GM21737 (cell line): Measurements from ENCODE around the gene TAGLN3.

Experiments
- ATAC-seq: cut with Tn5 transposase; IDR thresholded peaks from one replicate; pipeline ENCODE4 v1.9.1; 2021; ENCODE audit warnings: mild to moderate bottlenecking, moderate library complexity; ENCODE audit not compliant: unreplicated experiment

TAGLN3 gene

GRCh38 chr3:112043621-112044201, 45.0 kb downstream of the TAGLN3 start:
- ATAC-seq: peak; percentile 90

DNA sequence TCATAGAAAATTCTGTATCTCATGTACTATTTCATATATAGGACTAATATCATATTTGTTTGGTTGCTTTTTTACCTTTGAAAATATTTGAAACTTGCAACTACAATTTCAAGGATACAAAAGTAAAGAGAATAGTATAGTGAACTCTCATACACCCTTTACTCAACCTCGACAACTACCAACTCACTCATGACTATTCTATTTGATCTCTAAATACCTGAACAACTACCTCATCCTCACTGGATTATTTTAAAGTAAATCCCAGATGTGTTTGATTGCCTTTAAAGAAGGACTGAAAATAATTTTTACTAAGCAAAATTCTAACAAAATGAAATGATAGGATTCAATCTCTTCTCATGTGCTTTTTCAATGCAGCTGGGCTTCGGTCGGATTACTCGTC, 47.9 kb downstream of the TAGLN3 start:
- no peak for ATAC-seq

DNA sequence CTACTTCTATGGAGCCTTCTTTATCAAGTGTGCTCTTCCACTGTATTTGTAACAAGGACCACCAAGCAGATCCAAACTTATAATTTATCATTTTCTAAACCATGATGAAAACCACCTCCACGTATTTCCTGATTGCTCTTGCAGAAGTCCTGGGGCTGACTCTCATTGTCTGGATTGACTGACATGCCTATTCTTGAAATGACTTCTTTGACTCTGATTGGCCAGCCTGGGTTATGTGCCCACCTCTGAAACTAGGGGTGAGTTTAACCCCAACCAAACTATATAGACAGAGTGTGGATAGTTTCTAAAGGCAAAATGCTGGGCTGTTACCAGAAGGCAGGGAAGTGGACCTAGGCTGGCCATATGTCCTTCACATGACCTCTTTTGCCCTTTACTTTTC, 48.5 kb downstream of the TAGLN3 start:
- ATAC-seq: no peak

- ATAC-seq: no peak
Observed at GRCh38 chr3:112048911-112049310, 50.2 kb downstream of the TAGLN3 start.

DNA sequence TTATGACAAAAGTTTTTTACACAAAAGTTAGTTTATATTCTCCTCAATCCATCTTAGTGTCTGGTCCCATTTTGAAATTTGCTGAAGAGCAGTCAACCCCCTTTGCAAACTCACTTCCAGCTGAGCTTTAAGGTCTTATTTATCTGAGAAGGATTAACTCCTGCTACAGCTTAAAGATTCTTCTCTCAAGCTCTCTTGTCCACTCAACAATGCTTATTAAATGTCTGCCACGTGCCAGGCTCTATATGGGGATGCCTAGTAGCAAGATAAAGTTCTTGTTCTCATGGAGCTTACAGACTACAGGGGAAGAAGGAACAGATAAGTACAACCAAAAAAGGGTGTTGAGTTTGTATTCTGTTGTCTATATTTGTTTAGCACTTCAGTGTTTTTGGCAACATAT, 54.5 kb downstream of the TAGLN3 start:
- ATAC-seq: no peak

GRCh38 chr3:112056451-112056929, 57.8 kb downstream of the TAGLN3 start:
- no peak for ATAC-seq

- ATAC-seq: no peak
Observed at GRCh38 chr3:112059497-112059896, 60.8 kb downstream of the TAGLN3 start.

DNA sequence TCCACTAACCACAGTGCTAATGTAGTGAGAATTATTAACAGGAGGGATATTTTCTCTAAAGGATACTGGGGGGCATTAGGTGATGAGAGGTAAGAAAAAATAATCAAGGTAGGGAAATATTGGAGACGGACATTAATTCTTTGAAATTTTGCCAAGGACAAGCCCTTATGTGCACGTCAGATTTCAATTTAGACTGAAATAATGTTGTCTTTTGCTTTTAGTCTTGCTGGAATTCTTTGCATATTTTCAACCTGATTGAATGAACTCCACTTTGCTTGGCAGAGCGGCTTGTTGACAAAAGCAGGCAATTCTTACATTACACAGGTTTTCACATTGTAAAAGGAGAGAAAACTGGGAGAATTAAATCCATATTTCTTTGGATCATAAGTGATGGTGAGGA, 62.4 kb downstream of the TAGLN3 start:
- no peak for ATAC-seq
